Transverse colon (tissue), 4 donors: ENCODE data around the gene SCAND1. TPM values are rescaled to one million over a fixed set of nuclear protein-coding genes. Genes with fewer than 3 reads are reported as not detected.

ENCODE experiments used
- DNase-seq: peaks from one replicate; pipeline ENCODE4 v3.0.0-alpha.2; 2019
- H3K27ac ChIP-seq, 4 donors: fragments of 200-600 bp; sonication (generic); 2 replicates each; pipeline ENCODE4 v1.5.1; 2016 to 2018; ENCODE audit warnings: inconsistent platforms in 4 of 4
- H3K27me3 ChIP-seq: fragments of 200-600 bp; sonication (generic); 2 replicates; pipeline ENCODE4 v1.5.1; 2017; ENCODE audit warnings: inconsistent platforms
- H3K36me3 ChIP-seq, 4 donors: fragments of 200-600 bp; sonication (generic); 2 replicates each; pipeline ENCODE4 v1.5.1; 2017 to 2019; ENCODE audit warnings: inconsistent platforms in 4 of 4
- H3K4me1 ChIP-seq, 4 donors: fragments of 200-600 bp; sonication (generic); 2 replicates each; pipeline ENCODE4 v1.5.1; 2017 to 2020; ENCODE audit warnings: inconsistent platforms in 4 of 4
- H3K4me3 ChIP-seq, 4 donors: fragments of 200-600 bp; sonication (generic); 1 replicate in 1 of 4; 2 replicates in 3 of 4; pipeline versions ENCODE4 v1.5.1 to v1.6.1; 2017 to 2019; ENCODE audit warnings: inconsistent platforms in 4 of 4
- H3K9me3 ChIP-seq, 2 donors: fragments of 200-600 bp; sonication (generic); 2 replicates each; pipeline ENCODE4 v1.5.1; 2017 to 2019; ENCODE audit warnings: inconsistent platforms in 2 of 2
- EP300 ChIP-seq: sonication (generic); formaldehyde crosslinking; IDR thresholded peaks from one replicate; pipeline ENCODE4 v1.6.1; 2017; ENCODE audit warnings: antibody characterized with exemption, low read depth
- POLR2A ChIP-seq: fragments of 450-650 bp; IDR thresholded peaks from one replicate; pipeline ENCODE4 v1.6.1; 2016; ENCODE audit warnings: antibody characterized with exemption, mild to moderate bottlenecking, moderate library complexity
- POLR2AphosphoS5 ChIP-seq, 3 donors: sonication (generic); formaldehyde crosslinking; IDR thresholded peaks; one replicate each; pipeline ENCODE4 v1.6.1; 2016; ENCODE audit warnings: antibody characterized with exemption in 3 of 3
- WGBS, 2 donors: methylation state at CpG; one replicate each; pipeline ENCODE4 v1.1.5; 2018; ENCODE audit warnings: low coverage in 1 of 2; 5-methylcytosine and 5-hydroxymethylcytosine counted together
- in situ Hi-C, 4 donors: fragments of 200-750 bp; cut with MboI; loops; one replicate each; pipeline versions ENCODE4 v1.15.0 to v1.15.1; 2017; ENCODE audit warnings: low sequenced_read_pairs in 3 of 4, low pct_ligation_motif_present in 1 of 4, low pct_unique_long_range_greater_than_20kb in 1 of 4
- intact Hi-C: fragments of 100-400 bp; cut with DNase I; formaldehyde crosslinking; loops from one replicate; pipeline ENCODE4 v1.15.1; 2023; ENCODE audit warnings: low total_unique reads
- total RNA-seq, 4 donors: library from RNA; depleted of rRNA; stranded (reverse); fragments of >200 nt; gene quantifications; one replicate each; pipeline ENCODE4 v1.1.0, GENCODE V29; 2016
- TF ChIP-seq, protein P1 (sequence below), 5 experiments: fragments of 200-600 bp in 3 of 5; fragments of 450-650 bp in 2 of 5; sonication (generic) in 3 of 5; IDR thresholded peaks; 1 replicate in 2 of 5; 2 replicates in 3 of 5; pipeline ENCODE4 v1.5.1; 2016 to 2017; ENCODE audit warnings: antibody characterized with exemption in 5 of 5, inconsistent platforms in 3 of 5, mild to moderate bottlenecking in 2 of 5, moderate library complexity in 1 of 5

Gene SCAND1
- total RNA-seq, 4 donors from 2014 or later, result 80.8 to 152 (median 109) TPM

DNA sequence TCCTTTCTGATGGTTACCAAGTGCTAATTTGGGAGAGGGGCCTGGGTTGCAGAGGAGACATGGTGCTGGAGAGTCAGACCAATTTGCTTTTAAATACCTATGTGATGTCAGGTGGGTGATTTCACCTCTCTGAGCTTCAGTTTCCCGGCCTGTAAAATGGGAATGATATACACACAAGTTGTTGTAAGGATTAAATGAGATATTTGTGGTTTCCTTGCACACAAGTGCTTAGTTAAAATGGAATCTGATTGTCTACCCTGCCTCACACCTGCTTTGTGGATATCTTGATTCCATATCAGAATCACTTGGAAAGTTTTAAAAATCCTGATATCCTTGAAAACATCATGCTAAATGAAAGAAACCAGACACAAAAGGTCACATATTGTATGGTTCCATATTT, 44.5 kb downstream of the SCAND1 start:
- Histone ChIP-seq H3K36me3 (peaks cover 0 to 18% (median 0%) of the 10 kb centered on the region in 4 donors), H3K27me3 (no peaks in the 10 kb centered on the region), H3K4me3 (no peak overlapping the region), H3K4me1 (no peaks in the 10 kb centered on the region), H3K27ac (no peak overlapping the region), H3K9me3 (no peaks in the 10 kb centered on the region)
- DNase-seq, result no peak
- intact Hi-C loops (loop anchor here (10.0 kb wide), 1 partner anchor 335 kb away; no protein-coding TSS in a partner anchor), in situ Hi-C loops (no loop called here)
- 85% methylated on average over 1 of the region's 1 CpG; no CpG with 5 or more reads in 1 of the 2 donors for WGBS, 2 donors
- TF ChIP-seq, protein P1, sequence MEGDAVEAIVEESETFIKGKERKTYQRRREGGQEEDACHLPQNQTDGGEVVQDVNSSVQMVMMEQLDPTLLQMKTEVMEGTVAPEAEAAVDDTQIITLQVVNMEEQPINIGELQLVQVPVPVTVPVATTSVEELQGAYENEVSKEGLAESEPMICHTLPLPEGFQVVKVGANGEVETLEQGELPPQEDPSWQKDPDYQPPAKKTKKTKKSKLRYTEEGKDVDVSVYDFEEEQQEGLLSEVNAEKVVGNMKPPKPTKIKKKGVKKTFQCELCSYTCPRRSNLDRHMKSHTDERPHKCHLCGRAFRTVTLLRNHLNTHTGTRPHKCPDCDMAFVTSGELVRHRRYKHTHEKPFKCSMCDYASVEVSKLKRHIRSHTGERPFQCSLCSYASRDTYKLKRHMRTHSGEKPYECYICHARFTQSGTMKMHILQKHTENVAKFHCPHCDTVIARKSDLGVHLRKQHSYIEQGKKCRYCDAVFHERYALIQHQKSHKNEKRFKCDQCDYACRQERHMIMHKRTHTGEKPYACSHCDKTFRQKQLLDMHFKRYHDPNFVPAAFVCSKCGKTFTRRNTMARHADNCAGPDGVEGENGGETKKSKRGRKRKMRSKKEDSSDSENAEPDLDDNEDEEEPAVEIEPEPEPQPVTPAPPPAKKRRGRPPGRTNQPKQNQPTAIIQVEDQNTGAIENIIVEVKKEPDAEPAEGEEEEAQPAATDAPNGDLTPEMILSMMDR (IDR thresholded peaks at IDR 0.05), result no peak
- no peak for TF ChIP-seq EP300

DNA sequence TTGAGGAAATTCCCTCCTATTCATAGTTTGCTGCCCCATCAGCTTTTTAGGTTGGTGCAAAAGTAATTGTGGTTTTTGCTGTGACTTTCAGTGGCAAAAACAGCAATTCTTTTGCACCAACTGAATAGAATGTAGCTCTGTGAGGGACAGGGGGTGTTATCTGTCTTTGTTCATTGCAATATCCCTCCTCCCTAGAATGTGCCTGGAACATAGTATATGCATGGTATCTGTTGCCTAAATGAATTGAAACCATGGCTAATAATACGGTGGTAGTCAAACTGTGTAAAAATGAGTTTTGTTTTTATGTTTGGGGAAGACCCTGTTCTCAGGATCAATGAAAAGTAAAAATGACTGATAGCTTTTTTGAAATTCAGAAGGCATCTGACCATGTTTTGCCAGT, 45.1 kb downstream of the SCAND1 start:
- no peak for TF ChIP-seq POLR2AphosphoS5 (IDR thresholded peaks at IDR 0.05)
- TF ChIP-seq POLR2A, result no peak
- TF ChIP-seq EP300, result no peak
- TF ChIP-seq, protein P1 (IDR thresholded peaks at IDR 0.05), result no peak

DNA sequence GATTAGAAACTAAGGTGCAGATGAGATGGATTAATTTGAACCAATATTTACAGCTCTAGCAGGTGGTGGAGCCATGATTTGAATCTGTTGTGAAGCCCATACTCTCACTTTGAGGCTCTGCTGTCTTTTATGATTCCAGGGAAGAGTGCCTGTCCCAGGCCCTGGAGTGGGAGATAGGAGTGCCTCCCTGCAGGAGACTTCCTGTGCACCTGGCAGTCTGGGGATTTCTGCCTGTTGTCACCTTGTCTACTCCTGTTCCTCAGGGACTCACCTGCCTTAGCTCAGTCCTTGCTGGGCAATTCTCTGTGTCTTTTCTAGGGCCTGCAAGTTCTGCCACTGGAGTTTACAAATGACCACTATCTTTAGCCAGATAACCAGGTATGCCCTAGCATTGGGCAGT, 46.3 kb downstream of the SCAND1 start:
- DNase-seq, result no peak
- Histone ChIP-seq H3K27me3 (no peaks in the 10 kb centered on the region), H3K36me3 (no peaks in the 10 kb centered on the region), H3K4me3 (no peak overlapping the region), H3K9me3 (no peaks in the 10 kb centered on the region), H3K4me1 (no peaks in the 10 kb centered on the region), H3K27ac (no peak overlapping the region)
- TF ChIP-seq POLR2A (no peak), POLR2AphosphoS5 (IDR thresholded peaks at IDR 0.05) (no peak), EP300 (no peak)
- TF ChIP-seq, protein P1 (IDR thresholded peaks at IDR 0.05), result no peak
- intact Hi-C loops (loop anchor here (10.0 kb wide), 1 partner anchor 333 kb away; no protein-coding TSS in a partner anchor), in situ Hi-C loops (no loop called here)

More for the DNA sequence above, 45.1 kb downstream of the SCAND1 start:
- WGBS, 2 donors, result 63 to 84% methylated on average over 1 of the region's 1 CpG
- H3K4me1 ChIP-seq, result no peaks in the 10 kb centered on the region
- intact Hi-C loops (loop anchor here (10.0 kb wide), 1 partner anchor 334 kb away; no protein-coding TSS in a partner anchor), in situ Hi-C loops (no loop called here)
- no peak for DNase-seq
- no peaks in the 10 kb centered on the region for H3K27me3 ChIP-seq
- H3K36me3 ChIP-seq, result peaks cover 0 to 11% (median 0%) of the 10 kb centered on the region in 4 donors
- H3K9me3 ChIP-seq, result no peaks in the 10 kb centered on the region
- H3K4me3 ChIP-seq, result no peak overlapping the region
- H3K27ac ChIP-seq, result no peak overlapping the region

DNA sequence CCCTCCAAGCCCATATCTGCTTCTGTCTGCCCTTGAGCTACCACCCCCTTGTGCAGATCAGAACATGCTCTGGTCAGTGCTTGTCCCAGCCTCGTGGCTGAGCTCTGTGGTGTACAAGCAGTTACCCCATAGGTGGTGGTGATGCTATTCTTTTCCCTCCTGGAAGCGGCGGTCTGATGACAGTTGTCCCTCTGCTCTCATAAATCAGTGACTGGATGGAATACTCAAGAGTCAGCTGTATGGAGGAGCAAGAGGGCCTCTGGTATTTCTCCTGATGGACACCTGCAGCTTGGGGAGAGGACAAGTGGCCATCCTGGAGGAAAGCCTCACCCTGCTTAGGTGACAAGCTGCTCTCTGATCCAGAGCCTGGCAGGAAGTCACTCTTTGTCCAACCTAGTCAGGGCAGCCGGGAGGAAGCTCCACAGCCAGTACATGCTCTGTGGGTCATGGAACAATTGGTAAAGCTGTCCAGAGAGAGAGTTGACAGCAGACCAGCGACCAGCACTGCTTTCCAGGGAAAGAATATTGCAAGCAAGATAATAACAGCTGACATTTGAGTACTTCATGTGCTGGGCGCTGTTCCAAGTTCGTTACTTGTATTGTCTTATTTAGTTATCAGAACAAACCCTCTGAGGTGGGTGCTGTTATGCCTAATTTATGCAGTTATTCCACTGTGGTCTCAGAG, 47.1 kb downstream of the SCAND1 start:
- no peaks in the 10 kb centered on the region for H3K36me3 ChIP-seq
- in situ Hi-C loops, result no loop called here
- TF ChIP-seq EP300, result no peak
- H3K4me3 ChIP-seq, result no peak overlapping the region
- H3K4me1 ChIP-seq, result no peaks in the 10 kb centered on the region
- H3K9me3 ChIP-seq, result no peaks in the 10 kb centered on the region
- 94% methylated on average over 7 of the region's 7 CpGs; no CpG with 5 or more reads in 1 of the 2 donors for WGBS, 2 donors
- no peaks in the 10 kb centered on the region for H3K27me3 ChIP-seq
- intact Hi-C loops, result loop anchor here (10.0 kb wide), 1 partner anchor 332 kb away; no protein-coding TSS in a partner anchor
- H3K27ac ChIP-seq, result no peak overlapping the region
- DNase-seq, result no peak
